ENCODE results near the gene PTBP2. TPM values are rescaled to one million over a fixed set of nuclear protein-coding genes. Genes with fewer than 3 reads are reported as not detected.

The PTBP2 gene
- total RNA-seq, 4 donors from 2014 or later = 24.7 to 630 (median 44.3) TPM

DNA sequence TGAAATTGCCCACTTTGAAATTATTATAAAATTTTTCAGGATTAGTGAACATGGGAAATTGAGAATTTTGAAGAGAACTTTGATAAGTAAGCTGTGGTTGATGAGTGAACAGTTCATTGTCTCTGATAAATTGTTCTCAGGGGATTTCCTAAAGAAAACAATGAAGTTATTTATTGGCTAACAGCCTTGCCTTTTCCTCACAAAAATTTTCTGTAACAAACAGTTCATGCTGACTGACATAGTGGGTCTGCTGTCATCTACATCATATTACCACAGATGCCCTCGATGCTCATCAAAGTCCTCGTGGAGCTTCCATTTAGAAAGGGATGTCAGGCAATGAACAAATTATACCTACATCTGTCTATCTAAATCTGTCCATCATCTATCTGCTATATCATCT is 113.4 kb downstream of the PTBP2 start:
- intact Hi-C loops (cut with DNase I; ENCODE audit: low total_unique reads) = no loop called here
- in situ Hi-C loops (cut with MboI; ENCODE audit: low pct_ligation_motif_present in 1 of 4, low pct_unique_long_range_greater_than_20kb in 1 of 4, low sequenced_read_pairs in 3 of 4) = loop anchor here in 2 of 4 donors (25.0 kb wide), 1 partner anchor 598 kb away; no protein-coding TSS in a partner anchor
- TF ChIP-seq POLR2A (IDR thresholded peaks at IDR 0.05) (no peak), POLR2AphosphoS5 (IDR thresholded peaks at IDR 0.05) (no peak), EP300 (IDR thresholded peaks at IDR 0.05; ENCODE audit: low read depth) (no peak)
- TF ChIP-seq, protein P1, sequence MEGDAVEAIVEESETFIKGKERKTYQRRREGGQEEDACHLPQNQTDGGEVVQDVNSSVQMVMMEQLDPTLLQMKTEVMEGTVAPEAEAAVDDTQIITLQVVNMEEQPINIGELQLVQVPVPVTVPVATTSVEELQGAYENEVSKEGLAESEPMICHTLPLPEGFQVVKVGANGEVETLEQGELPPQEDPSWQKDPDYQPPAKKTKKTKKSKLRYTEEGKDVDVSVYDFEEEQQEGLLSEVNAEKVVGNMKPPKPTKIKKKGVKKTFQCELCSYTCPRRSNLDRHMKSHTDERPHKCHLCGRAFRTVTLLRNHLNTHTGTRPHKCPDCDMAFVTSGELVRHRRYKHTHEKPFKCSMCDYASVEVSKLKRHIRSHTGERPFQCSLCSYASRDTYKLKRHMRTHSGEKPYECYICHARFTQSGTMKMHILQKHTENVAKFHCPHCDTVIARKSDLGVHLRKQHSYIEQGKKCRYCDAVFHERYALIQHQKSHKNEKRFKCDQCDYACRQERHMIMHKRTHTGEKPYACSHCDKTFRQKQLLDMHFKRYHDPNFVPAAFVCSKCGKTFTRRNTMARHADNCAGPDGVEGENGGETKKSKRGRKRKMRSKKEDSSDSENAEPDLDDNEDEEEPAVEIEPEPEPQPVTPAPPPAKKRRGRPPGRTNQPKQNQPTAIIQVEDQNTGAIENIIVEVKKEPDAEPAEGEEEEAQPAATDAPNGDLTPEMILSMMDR (IDR thresholded peaks at IDR 0.05) = no peak
- 85 to 90% methylated on average over 2 of the region's 2 CpGs for WGBS, 2 donors (ENCODE audit: low coverage in 1 of 2)
- H3K4me1 ChIP-seq = no peaks in the 10 kb centered on the region
- H3K4me3 ChIP-seq = no peak overlapping the region
- no peaks in the 10 kb centered on the region for H3K27me3 ChIP-seq
- DNase-seq = no peak
- no peaks in the 10 kb centered on the region for H3K36me3 ChIP-seq
- no peaks in the 10 kb centered on the region for H3K9me3 ChIP-seq
- no peak overlapping the region for H3K27ac ChIP-seq

DNA sequence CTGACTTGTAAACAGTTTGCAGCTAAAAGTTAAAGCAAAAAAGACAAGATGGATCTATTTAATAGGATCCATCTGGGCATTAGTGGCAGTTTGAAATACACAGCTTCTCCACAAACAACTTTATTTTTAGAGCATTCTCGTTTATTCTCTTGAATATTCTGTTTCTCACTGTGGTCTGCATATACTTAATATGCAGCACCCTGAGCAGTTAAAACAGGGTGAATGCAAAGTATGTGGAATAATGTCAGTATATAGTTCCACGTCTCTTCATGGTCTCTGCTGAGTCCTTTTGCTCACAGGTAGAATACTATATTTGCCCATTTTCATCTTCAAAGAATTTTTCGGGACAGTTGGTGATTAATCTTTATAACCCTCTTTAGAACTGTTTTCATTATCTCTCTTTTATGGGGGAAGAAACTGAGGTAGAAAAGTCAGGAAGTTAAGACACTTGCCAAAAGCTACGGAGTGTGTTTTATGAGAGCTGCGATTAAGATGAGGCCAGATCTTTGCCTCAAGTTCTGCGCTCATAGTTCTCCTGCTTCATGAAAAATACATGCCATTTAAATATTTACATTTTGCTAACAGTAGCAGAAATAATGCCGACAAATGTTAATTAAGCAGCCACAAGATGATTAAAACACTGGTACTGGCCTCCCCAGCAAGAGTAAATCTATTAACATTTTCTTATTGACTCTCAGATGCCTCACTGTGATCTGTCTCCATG is 115.6 kb downstream of the PTBP2 start:
- in situ Hi-C loops (cut with MboI; ENCODE audit: low pct_ligation_motif_present in 1 of 4, low pct_unique_long_range_greater_than_20kb in 1 of 4, low sequenced_read_pairs in 3 of 4) (loop anchor here in 2 of 4 donors (25.0 kb wide), 1 partner anchor 600 kb away; no protein-coding TSS in a partner anchor), intact Hi-C loops (cut with DNase I; ENCODE audit: low total_unique reads) (no loop called here)
- 39 to 40% methylated on average over 7 of the region's 7 CpGs for WGBS, 2 donors (ENCODE audit: low coverage in 1 of 2)
- Histone ChIP-seq H3K27ac (no peak overlapping the region), H3K4me1 (no peaks in the 10 kb centered on the region), H3K27me3 (no peaks in the 10 kb centered on the region), H3K4me3 (no peak overlapping the region), H3K36me3 (no peaks in the 10 kb centered on the region), H3K9me3 (no peaks in the 10 kb centered on the region)
- TF ChIP-seq EP300 (IDR thresholded peaks at IDR 0.05; ENCODE audit: low read depth) = no peak
- TF ChIP-seq, protein P1 (IDR thresholded peaks at IDR 0.05) = no peak
- TF ChIP-seq POLR2AphosphoS5 (IDR thresholded peaks at IDR 0.05) = no peak
- no peak for TF ChIP-seq POLR2A (IDR thresholded peaks at IDR 0.05)
- no peak for DNase-seq

DNA sequence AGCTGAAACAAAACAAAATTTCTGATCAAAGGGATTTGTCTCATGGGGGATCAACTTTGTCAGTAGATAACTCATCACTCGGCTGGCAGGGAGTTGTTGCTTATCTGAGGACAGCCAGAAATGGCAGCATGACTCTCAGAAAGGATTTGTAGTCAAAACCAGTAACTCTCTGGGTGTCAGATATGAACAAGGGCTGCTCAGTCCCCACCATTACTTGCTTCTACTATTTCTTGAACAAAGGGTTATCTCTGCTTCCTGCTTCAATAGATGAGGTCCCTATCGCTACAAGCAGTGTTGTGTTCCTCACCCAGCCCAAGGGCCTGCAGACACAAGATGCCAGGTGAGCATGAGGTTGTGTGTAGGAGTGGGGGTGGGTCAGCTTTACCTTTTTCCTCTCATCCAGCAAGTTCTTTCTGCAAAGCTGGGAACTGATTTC is 116.2 kb downstream of the PTBP2 start:
- WGBS, 2 donors (ENCODE audit: low coverage in 1 of 2) = 78% methylated on average over 2 of the region's 2 CpGs; no CpG with 5 or more reads in 1 of the 2 donors
- no peaks in the 10 kb centered on the region for H3K4me1 ChIP-seq
- no peaks in the 10 kb centered on the region for H3K27me3 ChIP-seq
- H3K36me3 ChIP-seq = no peaks in the 10 kb centered on the region
- no peaks in the 10 kb centered on the region for H3K9me3 ChIP-seq
- no peak overlapping the region for H3K27ac ChIP-seq
- intact Hi-C loops (cut with DNase I; ENCODE audit: low total_unique reads) (no loop called here), in situ Hi-C loops (cut with MboI; ENCODE audit: low pct_ligation_motif_present in 1 of 4, low pct_unique_long_range_greater_than_20kb in 1 of 4, low sequenced_read_pairs in 3 of 4) (loop anchor here in 2 of 4 donors (25.0 kb wide), 1 partner anchor 600 kb away; no protein-coding TSS in a partner anchor)
- DNase-seq = no peak
- TF ChIP-seq, protein P1 (IDR thresholded peaks at IDR 0.05) = no peak
- no peak for TF ChIP-seq POLR2A (IDR thresholded peaks at IDR 0.05)
- no peak for TF ChIP-seq EP300 (IDR thresholded peaks at IDR 0.05; ENCODE audit: low read depth)
- TF ChIP-seq POLR2AphosphoS5 (IDR thresholded peaks at IDR 0.05) = no peak
- no peak overlapping the region for H3K4me3 ChIP-seq

DNA sequence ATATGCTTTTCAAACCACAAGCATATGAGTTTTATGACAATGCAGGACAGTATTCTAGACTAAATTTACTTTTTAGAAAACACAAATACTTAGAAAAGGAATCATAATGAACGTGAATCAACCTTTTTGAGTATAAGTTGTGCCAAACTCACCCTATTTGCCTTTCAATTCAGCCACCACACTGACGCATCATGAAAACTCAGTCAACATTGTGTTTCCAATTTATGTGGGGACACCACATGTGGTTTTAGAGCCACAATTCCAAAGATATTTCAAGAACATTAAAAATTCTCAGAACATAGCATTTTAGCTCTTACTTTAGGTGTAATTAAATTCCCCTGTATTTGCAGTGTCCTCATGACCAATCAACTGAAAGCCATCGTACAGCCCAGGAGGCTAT is 118.8 kb downstream of the PTBP2 start:
- Histone ChIP-seq H3K36me3 (no peaks in the 10 kb centered on the region), H3K4me1 (no peaks in the 10 kb centered on the region), H3K27me3 (no peaks in the 10 kb centered on the region), H3K27ac (no peak overlapping the region), H3K9me3 (no peaks in the 10 kb centered on the region), H3K4me3 (no peak overlapping the region)
- intact Hi-C loops (cut with DNase I; ENCODE audit: low total_unique reads) (no loop called here), in situ Hi-C loops (cut with MboI; ENCODE audit: low pct_ligation_motif_present in 1 of 4, low pct_unique_long_range_greater_than_20kb in 1 of 4, low sequenced_read_pairs in 3 of 4) (loop anchor here in 2 of 4 donors (25.0 kb wide), 1 partner anchor 603 kb away; no protein-coding TSS in a partner anchor)
- no peak for TF ChIP-seq POLR2AphosphoS5 (IDR thresholded peaks at IDR 0.05)
- TF ChIP-seq, protein P1 (IDR thresholded peaks at IDR 0.05) = no peak
- no peak for TF ChIP-seq EP300 (IDR thresholded peaks at IDR 0.05; ENCODE audit: low read depth)
- TF ChIP-seq POLR2A (IDR thresholded peaks at IDR 0.05) = no peak
- DNase-seq = no peak
- WGBS, 2 donors (ENCODE audit: low coverage in 1 of 2) = 76 to 87% methylated on average over 3 of the region's 3 CpGs

Data from transverse colon (tissue), 4 donors.